ENCODE measurements around the gene ZSWIM2.
"Not testable (repeated sequence)": the region's sequence is repeated elsewhere in the genome, so short reads cannot be mapped to it uniquely, and the experiment has no call there.

Gene ZSWIM2, protein sequence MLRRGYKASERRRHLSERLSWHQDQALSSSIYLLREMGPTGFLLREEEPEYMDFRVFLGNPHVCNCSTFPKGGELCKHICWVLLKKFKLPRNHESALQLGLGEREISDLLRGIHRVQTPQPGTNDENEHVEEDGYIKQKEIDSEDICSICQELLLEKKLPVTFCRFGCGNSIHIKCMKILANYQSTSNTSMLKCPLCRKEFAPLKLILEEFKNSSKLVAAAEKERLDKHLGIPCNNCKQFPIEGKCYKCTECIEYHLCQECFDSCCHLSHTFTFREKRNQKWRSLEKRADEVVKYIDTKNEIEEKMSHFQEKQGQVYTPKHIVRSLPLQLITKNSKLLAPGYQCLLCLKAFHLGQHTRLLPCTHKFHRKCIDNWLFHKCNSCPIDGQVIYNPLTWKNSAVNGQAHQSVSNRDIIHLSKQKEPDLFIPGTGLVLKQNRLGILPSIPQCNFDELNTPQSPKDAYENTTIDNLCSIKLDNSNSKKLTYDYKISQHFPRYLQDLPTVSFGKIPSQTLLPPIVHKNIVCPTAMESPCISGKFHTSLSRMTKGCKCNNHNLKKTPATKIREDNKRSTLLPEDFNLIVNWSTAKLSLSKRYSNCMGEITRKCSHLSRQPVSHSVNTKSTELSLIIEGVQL

GRCh38 chr2:186848873-186849578 lies at the start of gene ZSWIM2:
Gene ZSWIM2 (minus strand): TSS chr2:186849170. CDS start chr2:186849130, 40 bp downstream.
- DNase-seq (ENCODE audit: low read depth in 3 of 3, low spot score in 1 of 3) = no peak

DNA sequence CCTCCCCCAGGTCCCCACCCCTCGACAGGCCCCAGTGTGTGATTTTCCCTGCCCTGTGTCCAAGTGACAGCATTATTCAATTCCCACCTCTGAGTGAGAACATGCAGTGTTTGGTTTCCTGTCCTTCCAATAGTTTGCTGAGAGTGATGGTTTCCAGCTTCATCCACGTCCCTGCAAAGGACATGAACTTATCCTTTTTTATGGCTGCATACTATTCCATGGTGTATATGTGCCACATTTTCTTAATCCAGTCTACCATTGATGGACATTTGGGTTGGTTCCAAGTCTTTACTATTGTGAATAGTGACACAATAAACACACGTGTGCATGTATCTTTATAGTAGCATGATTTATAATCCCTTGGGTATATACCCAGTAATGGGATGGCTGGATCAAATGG lies 47.2 kb upstream of the ZSWIM2 start:
- DNase-seq (ENCODE audit: low read depth in 3 of 3, low spot score in 1 of 3) = not testable (repeated sequence)

DNA sequence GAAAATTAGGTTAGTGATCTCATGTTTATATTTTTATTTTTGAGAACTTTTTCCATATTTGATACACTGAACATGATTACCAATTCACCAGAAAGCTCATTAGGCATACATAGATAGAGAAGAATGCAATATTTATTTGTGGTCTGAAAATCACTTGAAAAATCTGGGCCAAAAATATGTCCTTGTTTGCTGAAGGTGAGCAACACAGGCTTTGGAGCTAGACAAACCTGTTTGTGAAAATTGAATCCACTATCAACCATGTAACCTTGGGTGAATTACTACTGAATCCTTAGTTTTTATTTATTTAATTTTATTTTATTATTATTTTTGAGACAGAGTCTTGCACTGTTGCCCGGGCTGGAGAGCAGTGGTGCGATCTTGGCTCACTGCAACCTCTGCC lies 46.5 kb upstream of the ZSWIM2 start:
- no peak for DNase-seq (ENCODE audit: low read depth in 3 of 3, low spot score in 1 of 3)

DNA sequence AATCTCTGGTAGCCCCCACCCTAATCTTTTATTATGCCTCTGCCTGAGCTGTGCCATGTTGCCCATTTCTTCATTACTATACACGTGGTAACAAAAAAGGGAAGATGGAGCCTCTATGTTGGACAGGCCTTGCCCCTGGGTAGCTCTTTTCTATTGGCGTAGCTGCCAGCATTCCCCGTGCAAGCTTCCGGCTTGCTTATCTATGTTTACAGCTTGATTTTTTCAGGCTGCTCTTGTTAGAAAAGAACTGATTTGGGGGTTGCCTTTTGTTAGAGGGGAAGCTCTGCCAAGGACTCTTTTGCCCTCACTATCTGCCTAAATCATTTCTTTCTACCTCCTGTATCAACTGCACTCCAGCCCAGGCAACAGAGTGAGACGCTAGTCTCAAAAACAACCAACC lies 45.5 kb upstream of the ZSWIM2 start:
- no peak for DNase-seq (ENCODE audit: low read depth in 3 of 3, low spot score in 1 of 3)

- no peak for DNase-seq (ENCODE audit: low read depth in 3 of 3, low spot score in 1 of 3)
These were observed 43.9 kb upstream of the ZSWIM2 start for GRCh38 chr2:186892821-186893220.

- DNase-seq (ENCODE audit: low read depth in 3 of 3, low spot score in 1 of 3) = no peak
These were observed 42.2 kb upstream of the ZSWIM2 start for GRCh38 chr2:186891185-186891621.

- no peak for DNase-seq (ENCODE audit: low read depth in 3 of 3, low spot score in 1 of 3)
These were observed 40.3 kb upstream of the ZSWIM2 start for GRCh38 chr2:186889101-186889879.

GRCh38 chr2:186887107-186888090 lies 38.4 kb upstream of the ZSWIM2 start:
- no peak for DNase-seq (ENCODE audit: low read depth in 3 of 3, low spot score in 1 of 3)

DNA sequence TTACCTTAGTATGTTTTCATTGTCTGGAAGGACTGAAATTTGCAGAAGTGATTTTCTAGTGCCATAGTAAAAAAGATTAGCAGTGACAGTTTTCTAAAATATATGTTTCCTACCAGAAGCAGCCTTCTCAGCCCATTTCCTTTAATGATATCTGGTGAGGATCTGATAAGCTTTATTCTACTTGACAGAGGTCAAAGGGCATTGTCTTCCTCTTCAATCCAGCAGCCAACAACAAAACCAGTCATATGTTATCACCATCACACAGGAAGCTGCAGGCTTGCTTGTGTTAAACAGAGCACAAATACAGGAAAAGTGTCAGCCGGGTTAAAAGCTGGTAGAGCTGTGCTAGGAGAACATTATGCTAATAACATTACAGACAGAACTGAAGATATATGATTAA lies 35.6 kb upstream of the ZSWIM2 start:
- no peak for DNase-seq (ENCODE audit: low read depth in 3 of 3, low spot score in 1 of 3)

GRCh38 chr2:186883666-186884065 lies 34.7 kb upstream of the ZSWIM2 start:
- no peak for DNase-seq (ENCODE audit: low read depth in 3 of 3, low spot score in 1 of 3)

DNA sequence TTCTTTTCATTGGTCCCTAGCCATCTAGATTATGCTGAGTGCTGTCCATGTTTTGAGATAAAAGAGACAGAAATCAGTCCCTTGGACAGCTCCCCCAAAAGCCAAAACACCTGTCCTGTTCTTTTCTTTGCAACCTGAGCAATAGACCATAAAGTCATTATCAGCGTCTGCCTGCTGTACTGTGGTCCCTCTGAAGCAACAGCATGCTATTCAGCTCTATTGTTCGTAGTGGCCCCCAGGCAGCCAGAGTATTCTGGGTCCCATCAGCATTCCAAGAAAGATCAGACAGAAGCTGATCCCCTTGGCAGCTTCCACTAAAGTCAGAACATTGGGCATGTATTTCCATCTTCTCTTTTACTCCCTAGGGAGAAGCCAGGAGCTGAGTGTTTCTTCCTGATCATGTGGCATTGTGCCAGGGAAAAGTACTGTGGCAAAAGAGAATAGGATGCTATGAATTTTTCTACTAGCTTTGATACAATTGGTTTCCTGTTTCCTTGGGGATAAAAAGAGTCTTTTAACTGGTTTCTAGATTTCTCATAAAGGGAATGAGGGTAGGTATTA lies 33.6 kb upstream of the ZSWIM2 start:
- DNase-seq (ENCODE audit: low read depth in 3 of 3, low spot score in 1 of 3) = no peak

DNA sequence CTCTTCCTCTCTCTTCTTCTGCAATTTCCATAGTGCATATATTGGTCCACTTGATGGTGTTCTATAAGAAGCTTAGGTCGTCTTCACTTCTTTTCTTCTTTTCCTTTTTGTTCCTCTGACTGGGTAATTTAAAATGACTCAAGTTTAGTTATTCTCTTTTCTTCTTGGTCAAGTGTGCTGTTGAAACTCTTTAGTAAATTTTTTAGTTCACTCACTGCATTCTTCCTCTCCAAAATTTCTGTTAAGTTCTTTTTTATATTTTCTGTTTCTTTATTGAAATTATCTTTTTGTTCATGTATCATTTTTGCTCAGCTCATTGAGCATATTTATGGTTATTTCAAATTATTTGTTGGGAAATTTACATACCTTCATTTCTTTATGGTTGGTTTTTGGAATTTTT lies 32.7 kb upstream of the ZSWIM2 start:
- no peak for DNase-seq (ENCODE audit: low read depth in 3 of 3, low spot score in 1 of 3)

GRCh38 chr2:186879312-186879711 lies 30.3 kb upstream of the ZSWIM2 start:
- no peak for DNase-seq (ENCODE audit: low read depth in 3 of 3, low spot score in 1 of 3)

GRCh38 chr2:186874713-186875112 lies 25.7 kb upstream of the ZSWIM2 start:
- no peak for DNase-seq (ENCODE audit: low read depth in 3 of 3, low spot score in 1 of 3)

- DNase-seq (ENCODE audit: low read depth in 3 of 3, low spot score in 1 of 3) = no peak
These were observed 22.9 kb upstream of the ZSWIM2 start for GRCh38 chr2:186871881-186872280.

DNA sequence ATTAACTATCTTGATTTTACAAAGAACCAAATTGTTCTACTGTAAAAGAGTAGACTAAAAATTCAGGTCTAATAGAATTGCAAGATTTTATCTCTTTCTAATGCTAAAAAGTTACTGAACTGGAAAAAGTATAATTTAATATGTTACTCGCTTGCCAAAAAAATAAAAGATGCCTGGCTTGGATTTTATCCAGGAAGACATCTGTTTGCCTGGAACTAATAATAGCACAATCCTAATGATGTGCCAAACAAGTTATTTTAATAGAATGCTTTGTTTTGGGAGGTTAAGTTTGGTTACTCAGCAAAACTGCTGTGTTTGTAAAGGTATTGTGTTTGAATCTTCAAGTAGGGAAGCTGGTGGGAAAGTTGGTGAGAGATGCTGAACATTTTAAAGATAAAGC lies 19.4 kb upstream of the ZSWIM2 start:
- DNase-seq (ENCODE audit: low read depth in 3 of 3, low spot score in 1 of 3) = no peak

DNA sequence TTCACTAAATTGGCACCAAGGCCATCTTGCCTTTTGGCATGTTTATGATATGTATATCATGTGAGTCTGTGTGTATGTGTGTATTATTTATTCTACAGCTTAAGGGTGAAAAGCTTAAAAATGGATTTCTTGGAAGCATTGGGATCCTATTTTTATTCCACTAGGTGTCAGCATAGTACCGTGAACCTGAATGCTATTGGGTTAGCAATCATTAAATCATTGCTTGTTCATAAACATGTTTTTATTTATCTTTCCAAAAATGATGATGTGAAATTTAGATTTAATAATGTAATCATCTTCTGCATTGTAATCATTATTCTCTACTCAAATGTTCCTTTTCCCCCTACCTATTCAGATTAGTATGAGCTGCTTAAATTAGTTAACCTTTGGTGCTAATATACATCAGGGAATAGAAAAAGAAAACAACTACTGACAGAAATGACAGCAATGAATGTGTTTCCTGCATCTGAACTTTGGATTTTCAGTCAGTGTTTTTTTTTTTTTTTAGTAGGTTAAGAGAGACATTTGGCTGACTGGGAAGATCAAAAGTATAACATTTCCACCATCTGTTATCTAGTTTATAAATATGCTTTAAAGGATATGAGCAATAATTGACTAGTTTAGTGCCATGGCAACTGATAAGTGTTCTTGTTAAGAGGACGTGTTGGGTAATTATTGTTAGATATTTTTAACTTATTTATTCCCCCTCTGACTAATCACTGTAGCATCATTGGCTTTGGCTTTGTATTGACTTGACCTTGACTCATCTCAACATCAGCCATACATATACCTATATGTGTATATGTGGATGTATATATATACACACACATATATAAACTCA lies 14.1 kb upstream of the ZSWIM2 start:
- DNase-seq (ENCODE audit: low read depth in 3 of 3, low spot score in 1 of 3) = no peak

DNA sequence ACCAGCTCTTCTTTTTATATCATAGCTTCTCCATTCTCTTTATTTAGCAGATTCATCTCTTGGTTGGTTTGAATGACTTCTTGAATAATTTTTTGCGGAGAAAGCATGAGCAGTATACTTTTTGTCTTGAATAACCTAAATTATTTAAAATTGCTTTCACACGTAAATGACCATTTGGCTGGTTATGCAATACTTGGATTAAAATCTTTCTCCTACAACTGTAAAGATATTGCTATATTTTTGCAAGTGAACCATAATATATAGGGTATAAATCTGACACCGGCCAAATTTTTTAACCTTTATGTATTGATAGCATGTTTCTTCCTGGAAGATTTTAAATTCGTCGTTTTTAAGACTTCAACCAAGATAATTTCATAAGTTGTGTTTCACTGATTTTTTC lies 6.2 kb upstream of the ZSWIM2 start:
- no peak for DNase-seq (ENCODE audit: low read depth in 3 of 3, low spot score in 1 of 3)

GRCh38 chr2:186853951-186854350 lies 5.0 kb upstream of the ZSWIM2 start:
- DNase-seq (ENCODE audit: low read depth in 3 of 3, low spot score in 1 of 3) = no peak

All from stimulated activated CD4-positive, alpha-beta T cell treated with anti-CD3 and anti-CD28 coated beads, TNF-alpha, amount 100 ng/mL, for 1 hour (primary cell).